NOMO-1 treated with DMSO at 0.1 percent for 48 hours (cell line): ENCODE measurements around the gene BPIFB3.

Experiments used
- DNase-seq: peaks from one replicate; lab custom pipeline; 2025; ENCODE audit not compliant: unreplicated experiment; lab: John Stamatoyannopoulos, UW

The BPIFB3 gene

GRCh38 chr20:33015700-33016580, 37.8 kb upstream of the BPIFB3 start:
- no peak for DNase-seq

GRCh38 chr20:33016581-33017109, 37.1 kb upstream of the BPIFB3 start:
- DNase-seq: no peak

- no peak for DNase-seq
Measured at GRCh38 chr20:33017542-33017941, 36.2 kb upstream of the BPIFB3 start.

- no peak for DNase-seq
Measured at GRCh38 chr20:33018169-33018931, 35.4 kb upstream of the BPIFB3 start.

GRCh38 chr20:33019465-33020277, 34.0 kb upstream of the BPIFB3 start:
- no peak for DNase-seq

GRCh38 chr20:33020278-33021161, 33.2 kb upstream of the BPIFB3 start:
- no peak for DNase-seq

- no peak for DNase-seq
Measured at GRCh38 chr20:33021879-33022278, 31.8 kb upstream of the BPIFB3 start.

- DNase-seq: no peak
Measured at GRCh38 chr20:33022289-33022688, 31.4 kb upstream of the BPIFB3 start.

GRCh38 chr20:33022694-33023438, 30.8 kb upstream of the BPIFB3 start:
- DNase-seq: no peak

- DNase-seq: no peak
Measured at GRCh38 chr20:33023439-33024242, 30.1 kb upstream of the BPIFB3 start.

GRCh38 chr20:33024243-33024560, 29.5 kb upstream of the BPIFB3 start:
- no peak for DNase-seq

GRCh38 chr20:33024609-33025317, 28.9 kb upstream of the BPIFB3 start:
- no peak for DNase-seq

- no peak for DNase-seq
Measured at GRCh38 chr20:33025318-33025876, 28.3 kb upstream of the BPIFB3 start.

GRCh38 chr20:33026072-33026778, 27.5 kb upstream of the BPIFB3 start:
- no peak for DNase-seq

- no peak for DNase-seq
Measured at GRCh38 chr20:33026779-33027759, 26.6 kb upstream of the BPIFB3 start.
